H1 (cell line): ENCODE measurements around the gene SPOCD1.

Experiments
- ATF3 ChIP-seq: IDR thresholded peaks from 2 replicates; pipeline ENCODE4 v1.6.1; 2011; ENCODE audit warnings: low read depth, mild to moderate bottlenecking, low read length; ENCODE audit not compliant: insufficient read depth
- CHD2 ChIP-seq: IDR thresholded peaks from 2 replicates; pipeline ENCODE4 v1.6.1; 2012; ENCODE audit warnings: low read length, improper control_type of control experiment
- CTCF ChIP-seq, 3 experiments: IDR thresholded peaks; 1 replicate in 2 of 3; 2 replicates in 1 of 3; pipeline versions ENCODE4 v1.5.1 to v1.6.1; 2011; ENCODE audit warnings: low read length in 3 of 3, mild to moderate bottlenecking in 3 of 3, inconsistent platforms in 2 of 3, low read depth in 1 of 3, moderate library complexity in 1 of 3; ENCODE audit not compliant: insufficient read depth in 1 of 3; ENCODE audit errors: control extremely low read depth in 1 of 3
- EP300 ChIP-seq, 2 experiments: IDR thresholded peaks; 1 replicate in 1 of 2; 2 replicates in 1 of 2; pipeline ENCODE4 v1.6.1; 2011 to 2012; ENCODE audit warnings: low read depth in 2 of 2, low read length in 2 of 2, mild to moderate bottlenecking in 2 of 2, borderline replicate concordance in 1 of 2, inconsistent platforms in 1 of 2, moderate library complexity in 1 of 2
- POLR2A ChIP-seq, 2 experiments: IDR thresholded peaks; 1 replicate in 1 of 2; 2 replicates in 1 of 2; pipeline ENCODE4 v1.6.1; 2011; ENCODE audit warnings: low read depth in 2 of 2, low read length in 2 of 2, mild to moderate bottlenecking in 2 of 2; ENCODE audit errors: control extremely low read depth in 1 of 2
- SP1 ChIP-seq: IDR thresholded peaks from 2 replicates; pipeline ENCODE4 v1.6.1; 2011; ENCODE audit warnings: low read depth, low read length

GRCh38 chr1:31758823-31759222 is 57.0 kb downstream of the SPOCD1 start:
- no peak for TF ChIP-seq EP300 (IDR thresholded peaks at IDR 0.05; ENCODE audit: borderline replicate concordance in 1 of 2, low read depth in 2 of 2, low read length in 2 of 2)
- TF ChIP-seq POLR2A (IDR thresholded peaks at IDR 0.05; ENCODE audit: control extremely low read depth in 1 of 2, low read depth in 2 of 2, low read length in 2 of 2) = no peak
- no peak for TF ChIP-seq CHD2
- TF ChIP-seq CTCF (IDR thresholded peaks at IDR 0.05; ENCODE audit: control extremely low read depth in 1 of 3, insufficient read depth in 1 of 3, low read depth in 1 of 3, low read length in 3 of 3) = no peak
- TF ChIP-seq ATF3 = no peak
- TF ChIP-seq SP1 = no peak
